ENCODE measurements around the gene NXPE1.
A peak's percentile ranks its signal among the peaks of the same experiment; 100 is the strongest.
"Not testable (repeated sequence)": the region's sequence is repeated elsewhere in the genome, so short reads cannot be mapped to it uniquely, and the experiment has no call there.

The NXPE1 gene

DNA sequence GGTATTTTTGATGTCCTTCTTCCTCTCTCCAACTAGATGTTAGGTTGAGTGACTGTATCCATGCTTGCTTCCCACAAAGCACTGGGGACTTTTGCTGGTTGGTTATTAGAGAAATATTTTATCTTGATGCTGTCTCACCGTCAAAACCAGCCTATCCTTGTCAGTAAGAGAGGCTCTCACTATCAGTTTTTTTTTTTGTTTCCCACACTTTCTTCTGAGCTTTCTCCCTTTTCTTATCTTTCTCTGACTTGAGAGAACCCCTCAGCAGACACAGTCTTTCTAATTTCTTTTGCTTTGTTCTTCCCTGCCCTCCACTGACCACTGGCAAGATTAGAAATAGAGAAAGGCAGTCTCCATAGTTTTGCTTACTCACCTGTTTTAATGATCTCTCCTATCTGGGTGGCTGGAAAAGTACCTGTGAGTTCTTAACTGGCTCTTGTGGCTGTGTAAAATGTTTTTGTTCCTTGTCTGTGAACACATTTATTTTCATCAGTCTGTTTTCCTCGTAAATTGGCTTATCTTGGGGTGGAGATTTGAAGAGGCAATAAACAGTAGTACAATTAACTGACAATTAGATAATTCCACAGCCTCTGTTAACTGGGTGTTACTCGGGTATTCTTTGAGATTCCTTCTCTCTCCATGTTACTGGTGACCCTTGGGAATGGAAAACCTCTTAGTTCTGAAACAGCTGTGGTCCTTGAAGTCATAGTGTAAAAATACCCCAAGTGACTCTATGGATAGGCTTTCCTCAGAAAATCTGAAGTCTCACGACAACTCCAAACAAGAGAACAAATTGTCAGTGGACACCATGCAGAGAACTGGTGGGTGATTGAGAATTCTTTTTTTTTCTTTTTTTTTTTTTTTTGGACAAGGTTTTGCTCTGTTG is at the start of gene NXPE1:
Gene NXPE1, minus strand, starts transcription at position 457 of the 886 bp plus-strand sequence. CDS start 8,680 bp downstream, outside the sequence.
- DNase-seq (ENCODE audit: low spot score): no peak

DNA sequence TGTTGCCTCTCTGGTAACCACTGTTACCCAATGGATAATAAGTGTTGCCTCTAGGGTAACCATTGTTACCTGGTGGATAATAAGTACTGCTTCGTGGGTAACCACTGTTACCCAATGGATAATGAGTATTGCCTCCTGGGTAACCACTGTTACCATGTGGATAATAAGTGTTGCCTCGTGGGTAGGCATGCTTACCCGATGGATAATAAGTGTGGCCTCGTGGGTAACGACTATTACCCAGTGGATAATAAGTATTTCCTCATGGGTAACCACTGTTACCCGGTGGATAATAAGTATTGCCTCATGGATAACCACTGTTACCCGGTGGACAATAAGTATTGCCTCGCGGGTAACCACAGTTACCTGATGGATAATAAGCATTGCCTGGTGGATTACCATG is 49.7 kb upstream of the NXPE1 start:
- DNase-seq (ENCODE audit: low spot score): no peak

DNA sequence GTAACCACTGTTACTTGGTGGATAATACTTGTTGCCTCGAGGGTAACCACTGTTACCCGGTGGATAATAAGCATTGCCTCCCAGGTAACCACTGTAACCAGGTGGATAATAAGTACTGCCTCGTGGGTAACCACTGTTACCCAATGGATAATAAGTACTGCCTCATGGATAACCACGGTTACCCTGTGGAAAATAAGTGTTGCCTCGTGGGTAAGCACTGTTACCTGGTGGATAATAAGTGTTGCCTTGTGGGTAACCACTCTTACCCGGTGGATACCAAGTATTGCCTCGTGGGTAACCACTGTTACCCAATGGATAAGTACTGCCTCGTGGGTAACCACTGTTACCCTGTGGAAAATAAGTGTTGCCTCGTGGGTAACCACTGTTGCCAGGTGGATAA is 48.9 kb upstream of the NXPE1 start:
- DNase-seq (ENCODE audit: low spot score): not testable (repeated sequence)

GRCh38 chr11:114607753-114608459 is 48.2 kb upstream of the NXPE1 start:
- no peak for DNase-seq (ENCODE audit: low spot score)

DNA sequence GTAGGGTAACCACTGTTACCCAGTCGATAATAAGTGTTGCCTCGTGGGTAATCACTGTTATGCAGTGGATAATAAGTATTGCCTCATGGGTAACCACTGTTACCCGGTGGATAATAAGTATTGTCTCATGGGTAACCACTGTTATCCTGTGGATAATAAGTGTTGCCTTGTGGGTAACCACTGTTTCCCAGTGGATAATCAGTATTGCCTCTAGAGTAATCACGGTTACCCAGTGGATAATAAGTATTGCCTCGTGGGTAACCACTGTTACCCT is 47.1 kb upstream of the NXPE1 start:
- not testable (repeated sequence) for DNase-seq (ENCODE audit: low spot score)

GRCh38 chr11:114606003-114606801 is 46.5 kb upstream of the NXPE1 start:
- DNase-seq (ENCODE audit: low spot score): no peak

- no peak for DNase-seq (ENCODE audit: low spot score)
These were observed 45.7 kb upstream of the NXPE1 start for GRCh38 chr11:114605370-114605769.

DNA sequence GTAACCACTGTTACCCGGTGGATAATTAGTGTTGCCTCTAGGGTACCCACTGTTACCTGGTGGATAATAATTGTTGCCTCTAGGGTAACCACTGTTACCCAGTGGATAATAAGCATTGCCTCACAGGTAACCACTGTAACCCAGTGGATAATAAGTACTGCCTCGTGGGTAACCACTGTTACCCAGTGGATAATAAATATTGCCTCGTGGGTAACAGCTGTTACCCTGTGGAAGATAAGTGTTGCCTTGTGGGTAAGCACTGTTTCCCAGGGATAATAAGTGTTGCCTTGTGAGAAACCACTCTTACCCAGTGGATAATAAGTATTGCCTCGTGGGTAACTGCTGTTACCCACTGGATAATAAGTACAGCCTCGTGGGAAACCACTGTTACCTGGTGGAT is 45.2 kb upstream of the NXPE1 start:
- DNase-seq (ENCODE audit: low spot score): no peak

DNA sequence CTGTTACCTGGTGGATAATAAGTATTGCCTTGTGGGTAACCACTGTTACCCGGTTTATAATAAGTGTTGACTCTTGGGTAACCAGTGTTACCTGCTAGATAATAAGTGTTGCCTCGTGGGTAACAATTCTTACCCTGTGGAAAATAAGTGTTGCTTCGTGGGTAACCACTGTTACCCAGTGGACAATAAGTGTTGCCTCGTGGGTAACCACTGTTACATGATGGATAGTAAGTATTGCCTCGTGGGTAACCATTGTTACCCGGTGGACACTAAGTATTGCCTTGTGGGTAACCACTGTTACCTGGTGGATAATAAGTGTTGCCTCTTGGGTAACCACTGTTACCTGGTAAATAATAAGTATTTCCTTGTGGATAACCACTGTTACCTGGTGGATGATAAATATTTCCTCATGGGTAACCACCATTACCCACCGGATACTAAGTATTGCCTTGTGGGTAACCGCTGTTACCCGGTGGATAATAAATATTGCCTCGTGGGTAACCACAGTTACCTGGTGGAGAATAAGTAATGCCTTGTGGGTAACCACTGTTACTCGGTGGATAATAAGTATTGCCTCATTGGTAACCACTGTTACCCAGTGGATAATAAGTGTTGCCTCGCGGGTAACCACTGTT is 44.6 kb upstream of the NXPE1 start:
- no peak for DNase-seq (ENCODE audit: low spot score)

DNA sequence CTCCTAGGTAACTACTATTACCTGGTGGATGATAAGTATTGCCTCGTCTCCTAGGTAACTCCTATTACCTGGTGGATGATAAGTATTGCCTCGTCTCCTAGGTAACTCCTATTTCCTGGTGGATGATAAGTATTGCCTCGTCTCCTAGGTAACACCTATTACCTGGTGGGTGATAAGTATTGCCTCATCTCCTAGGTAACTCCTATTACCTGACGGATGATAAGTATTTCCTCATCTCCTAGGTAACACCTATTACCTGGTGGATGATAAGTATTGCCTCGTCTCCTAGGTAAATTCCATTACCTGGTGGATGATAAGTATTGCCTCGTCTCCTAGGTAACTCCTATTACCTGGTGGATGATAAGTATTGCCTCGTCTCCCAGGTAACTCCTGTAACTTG is 43.5 kb upstream of the NXPE1 start:
- not testable (repeated sequence) for DNase-seq (ENCODE audit: low spot score)

DNA sequence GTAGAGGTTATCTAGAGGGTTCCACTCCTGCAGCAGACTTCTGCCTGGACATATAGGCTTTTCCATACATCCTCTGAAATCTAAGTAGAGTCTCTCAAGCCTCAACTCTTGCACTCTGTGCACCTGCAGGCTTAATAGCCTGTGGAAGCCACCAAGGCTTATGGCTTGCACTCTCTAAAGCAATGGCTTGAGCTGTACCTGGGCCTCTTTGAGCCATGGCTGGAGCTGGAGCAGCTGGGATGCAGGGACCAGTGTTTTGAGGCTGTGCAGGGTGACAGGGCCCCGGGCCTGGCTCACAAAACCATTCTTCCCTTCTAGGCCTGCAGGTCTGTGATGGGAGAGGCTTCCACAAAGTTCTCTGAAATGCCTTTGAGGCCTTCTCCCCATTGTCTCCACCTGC is 38.8 kb upstream of the NXPE1 start:
- no peak for DNase-seq (ENCODE audit: low spot score)

GRCh38 chr11:114596175-114596919 is 36.7 kb upstream of the NXPE1 start:
- DNase-seq (ENCODE audit: low spot score): no peak

- no peak for DNase-seq (ENCODE audit: low spot score)
These were observed 35.9 kb upstream of the NXPE1 start, which contains the start of gene NXPE4 for GRCh38 chr11:114595571-114595970. TSS of gene NXPE4 (minus strand) at chr11:114595786. CDS start at chr11:114594759, 1,027 bp downstream.

GRCh38 chr11:114594703-114595102 is 35.0 kb upstream of the NXPE1 start:
- no peak for DNase-seq (ENCODE audit: low spot score)

GRCh38 chr11:114587398-114587953 is 27.8 kb upstream of the NXPE1 start:
- DNase-seq (ENCODE audit: low spot score): no peak

- DNase-seq (ENCODE audit: low spot score): no peak
These were observed 27.1 kb upstream of the NXPE1 start for GRCh38 chr11:114586797-114587196.

DNA sequence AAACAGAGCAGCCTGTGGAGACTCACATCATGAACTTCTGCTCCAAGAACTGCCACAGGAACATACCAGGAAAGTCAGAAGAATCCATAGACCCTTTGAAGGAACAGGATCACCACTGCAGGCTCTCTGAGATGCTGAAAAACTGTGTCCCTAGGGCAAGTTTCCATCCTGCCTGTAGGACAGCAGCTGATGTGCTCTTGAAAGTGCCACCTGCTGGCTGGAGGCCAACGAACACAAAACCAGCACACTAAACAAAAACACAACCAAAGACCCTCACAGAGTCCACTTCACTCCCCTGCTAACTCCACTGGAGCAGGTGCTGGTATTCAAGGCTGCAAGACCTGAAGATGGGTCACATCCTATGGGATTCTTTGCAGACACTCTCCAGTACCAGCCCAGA is 12.0 kb upstream of the NXPE1 start:
- no peak for DNase-seq (ENCODE audit: low spot score)

- DNase-seq (ENCODE audit: low spot score): no peak
These were observed 10.1 kb upstream of the NXPE1 start for GRCh38 chr11:114569801-114570200.

GRCh38 chr11:114566276-114566675 is 6.6 kb upstream of the NXPE1 start:
- DNase-seq (ENCODE audit: low spot score): no peak

- DNase-seq (ENCODE audit: low spot score): no peak
These were observed 5.2 kb upstream of the NXPE1 start for GRCh38 chr11:114564831-114565230.

DNA sequence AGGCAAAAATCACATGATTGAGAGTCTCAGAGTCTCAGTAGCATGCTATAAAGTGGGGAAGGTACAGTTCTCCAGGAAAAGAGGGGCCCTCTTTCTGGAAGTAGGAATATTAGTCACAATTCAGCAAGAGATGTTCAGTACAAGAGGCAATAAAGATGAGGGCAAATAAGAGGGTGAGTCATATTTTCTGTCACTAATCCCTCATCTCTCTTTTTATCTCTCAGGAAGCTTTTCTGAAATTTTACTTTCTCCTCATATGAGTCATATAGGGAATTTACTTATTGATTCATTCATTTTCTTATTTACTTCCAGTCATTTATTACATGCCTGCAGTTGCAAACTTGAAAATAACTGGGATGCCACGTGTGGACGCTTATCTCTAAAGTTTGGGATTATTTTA is 3.4 kb upstream of the NXPE1 start:
- peak; percentile 17 for DNase-seq (ENCODE audit: low spot score)

Data from kidney tubule cell (primary cell).